ENCODE results near the gene PSMC3IP.
A peak's percentile ranks its signal among the peaks of the same experiment; 100 is the strongest.

PSMC3IP gene

DNA sequence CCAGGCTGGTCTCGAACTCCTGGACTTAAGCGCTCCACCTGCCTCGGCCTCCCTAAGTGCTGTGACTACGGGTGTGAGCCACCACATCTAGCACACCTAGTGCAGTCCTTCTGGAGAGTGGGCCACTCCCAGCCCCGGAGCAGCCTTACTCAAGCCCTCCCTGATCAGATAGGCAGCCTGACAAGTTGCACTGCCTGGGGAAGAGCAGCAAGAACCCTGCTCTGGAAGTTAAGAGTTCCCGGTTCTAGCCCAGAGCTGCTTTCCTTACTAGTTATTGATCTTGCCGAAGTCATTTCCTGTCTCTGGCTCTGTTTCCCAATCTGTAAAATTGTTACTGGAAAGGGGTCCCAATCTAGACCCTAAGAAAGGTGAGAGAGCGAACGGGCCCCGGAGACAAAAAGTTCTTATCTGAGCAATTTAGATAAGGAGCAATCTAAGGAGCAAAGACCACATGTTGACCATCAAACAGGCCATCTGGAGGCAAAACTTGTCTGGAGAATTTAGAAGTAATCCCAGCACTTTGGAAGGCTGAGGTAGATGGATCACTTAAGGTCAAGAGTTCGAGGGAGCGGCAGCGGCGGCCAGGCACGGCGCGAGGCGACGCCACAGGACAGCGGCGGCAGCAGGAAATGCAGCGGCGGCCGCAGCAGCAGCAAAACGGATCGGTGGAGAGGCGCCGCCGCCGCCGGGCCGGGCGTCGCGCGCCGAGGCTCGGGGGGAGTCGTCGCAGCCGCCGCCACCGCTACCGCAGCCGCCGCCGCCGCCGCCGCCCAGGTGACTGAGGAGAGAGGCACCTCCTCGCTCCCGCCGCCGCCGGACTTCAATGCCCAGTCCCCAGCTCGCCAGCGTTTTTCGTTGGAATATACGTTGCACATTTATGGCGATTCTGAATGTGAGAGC is 45.8 kb downstream of the PSMC3IP start:
- Histone ChIP-seq H3K4me1 (ENCODE audit: control insufficient read depth, low read length) (peaks cover 37% of the 10 kb centered on the region), H3K36me3 (ENCODE audit: control insufficient read depth, low read length) (no peaks in the 10 kb centered on the region), H3K9me3 (ENCODE audit: control insufficient read depth, insufficient read depth, low read length) (no peaks in the 10 kb centered on the region), H4K20me1 (ENCODE audit: control insufficient read depth, insufficient read depth, low read depth, low read length) (no peaks in the 10 kb centered on the region), H3F3A (ENCODE audit: control insufficient read depth, insufficient read depth) (peaks cover 22% of the 10 kb centered on the region), H3K79me2 (ENCODE audit: control insufficient read depth, low read length) (peaks cover 3% of the 10 kb centered on the region), H3K4me2 (ENCODE audit: low read length) (peak overlapping the region; percentile 75), H3K27me3 (ENCODE audit: control insufficient read depth, low read length) (peaks cover 6% of the 10 kb centered on the region; the same call in 1 of the 2 replicates), H3K9me2 (replicated peaks; ENCODE audit: control insufficient read depth, low read length) (no peaks in the 10 kb centered on the region), H3K27ac (ENCODE audit: low read depth, low read length) (no peak overlapping the region), H3K4me3 (ENCODE audit: low read length) (peak overlapping the region; percentile 73)
- no peak for TF ChIP-seq EZH2phosphoT487 (IDR thresholded peaks at IDR 0.05; ENCODE audit: borderline replicate concordance, low read length)
- TF ChIP-seq, protein P1, sequence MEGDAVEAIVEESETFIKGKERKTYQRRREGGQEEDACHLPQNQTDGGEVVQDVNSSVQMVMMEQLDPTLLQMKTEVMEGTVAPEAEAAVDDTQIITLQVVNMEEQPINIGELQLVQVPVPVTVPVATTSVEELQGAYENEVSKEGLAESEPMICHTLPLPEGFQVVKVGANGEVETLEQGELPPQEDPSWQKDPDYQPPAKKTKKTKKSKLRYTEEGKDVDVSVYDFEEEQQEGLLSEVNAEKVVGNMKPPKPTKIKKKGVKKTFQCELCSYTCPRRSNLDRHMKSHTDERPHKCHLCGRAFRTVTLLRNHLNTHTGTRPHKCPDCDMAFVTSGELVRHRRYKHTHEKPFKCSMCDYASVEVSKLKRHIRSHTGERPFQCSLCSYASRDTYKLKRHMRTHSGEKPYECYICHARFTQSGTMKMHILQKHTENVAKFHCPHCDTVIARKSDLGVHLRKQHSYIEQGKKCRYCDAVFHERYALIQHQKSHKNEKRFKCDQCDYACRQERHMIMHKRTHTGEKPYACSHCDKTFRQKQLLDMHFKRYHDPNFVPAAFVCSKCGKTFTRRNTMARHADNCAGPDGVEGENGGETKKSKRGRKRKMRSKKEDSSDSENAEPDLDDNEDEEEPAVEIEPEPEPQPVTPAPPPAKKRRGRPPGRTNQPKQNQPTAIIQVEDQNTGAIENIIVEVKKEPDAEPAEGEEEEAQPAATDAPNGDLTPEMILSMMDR (IDR thresholded peaks at IDR 0.05; ENCODE audit: low read depth, low read length, poor library complexity, severe bottlenecking) = no peak

DNA sequence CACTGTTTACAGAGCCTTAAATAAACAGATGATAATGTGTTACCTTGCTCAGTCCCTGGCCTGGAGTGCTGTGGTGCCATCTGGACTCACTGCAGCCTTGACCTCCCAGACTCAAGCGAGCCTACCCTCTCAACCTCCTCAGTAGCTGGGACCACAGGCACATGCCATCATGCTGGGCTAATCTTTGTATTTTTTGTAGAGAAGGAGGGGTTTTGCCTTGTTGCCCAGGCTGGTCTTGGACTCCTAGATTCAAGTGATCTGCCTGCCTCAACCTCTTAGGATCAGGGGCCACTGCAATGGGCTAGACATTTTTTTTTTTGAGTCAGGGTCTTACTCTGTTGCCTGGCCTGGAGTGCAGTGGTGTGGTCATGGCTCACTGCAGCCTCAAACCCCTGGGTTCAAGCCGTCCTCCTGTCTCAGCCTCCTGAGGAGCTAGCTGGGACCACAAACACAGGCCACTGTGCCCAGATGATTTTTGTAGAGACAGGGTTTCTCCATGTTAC is 46.5 kb downstream of the PSMC3IP start:
- no peaks in the 10 kb centered on the region for H3K9me3 ChIP-seq (ENCODE audit: control insufficient read depth, insufficient read depth, low read length)
- H3K4me1 ChIP-seq (ENCODE audit: control insufficient read depth, low read length) = peaks cover 37% of the 10 kb centered on the region
- no peaks in the 10 kb centered on the region for H3K36me3 ChIP-seq (ENCODE audit: control insufficient read depth, low read length)
- no peaks in the 10 kb centered on the region for H3K9me2 ChIP-seq (replicated peaks; ENCODE audit: control insufficient read depth, low read length)
- no peaks in the 10 kb centered on the region for H4K20me1 ChIP-seq (ENCODE audit: control insufficient read depth, insufficient read depth, low read depth, low read length)
- peaks cover 6% of the 10 kb centered on the region; the same call in 1 of the 2 replicates for H3K27me3 ChIP-seq (ENCODE audit: control insufficient read depth, low read length)
- no peaks in the 10 kb centered on the region; the same call in 1 of the 2 replicates for H3K79me2 ChIP-seq (ENCODE audit: control insufficient read depth, low read length)
- H3K4me3 ChIP-seq (ENCODE audit: low read length) = no peak overlapping the region
- peaks cover 22% of the 10 kb centered on the region for H3F3A ChIP-seq (ENCODE audit: control insufficient read depth, insufficient read depth)
- TF ChIP-seq EZH2phosphoT487 (IDR thresholded peaks at IDR 0.05; ENCODE audit: borderline replicate concordance, low read length) = no peak
- TF ChIP-seq, protein P1 (IDR thresholded peaks at IDR 0.05; ENCODE audit: low read depth, low read length, poor library complexity, severe bottlenecking) = no peak
- H3K4me2 ChIP-seq (ENCODE audit: low read length) = no peak overlapping the region
- H3K27ac ChIP-seq (ENCODE audit: low read depth, low read length) = no peak overlapping the region

DNA sequence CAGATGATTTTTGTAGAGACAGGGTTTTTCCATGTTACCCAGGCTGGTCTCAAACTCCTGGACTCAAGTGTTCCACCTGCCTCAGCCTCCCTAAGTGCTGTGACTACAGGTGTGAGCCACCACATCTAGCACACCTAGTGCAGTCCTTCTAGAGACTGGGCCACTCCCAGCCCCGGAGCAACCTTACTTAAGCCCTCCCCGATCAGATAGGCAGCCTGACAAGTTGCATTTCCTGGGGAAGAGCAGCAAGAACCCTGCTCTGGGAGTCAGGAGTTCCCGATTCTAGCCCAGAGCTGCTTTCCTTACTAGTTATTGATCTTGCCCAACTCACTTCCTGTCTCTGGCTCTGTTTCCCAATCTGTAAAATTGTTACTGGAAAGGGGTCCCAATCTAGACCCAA is 48.5 kb downstream of the PSMC3IP start:
- H3K27me3 ChIP-seq (ENCODE audit: control insufficient read depth, low read length) = peaks cover 6% of the 10 kb centered on the region; the same call in 1 of the 2 replicates
- no peak overlapping the region for H3K4me3 ChIP-seq (ENCODE audit: low read length)
- peaks cover 26% of the 10 kb centered on the region for H3K4me1 ChIP-seq (ENCODE audit: control insufficient read depth, low read length)
- no peak overlapping the region for H3K27ac ChIP-seq (ENCODE audit: low read depth, low read length)
- no peaks in the 10 kb centered on the region for H3K79me2 ChIP-seq (ENCODE audit: control insufficient read depth, low read length)
- H3K4me2 ChIP-seq (ENCODE audit: low read length) = no peak overlapping the region
- no peaks in the 10 kb centered on the region for H3K9me2 ChIP-seq (replicated peaks; ENCODE audit: control insufficient read depth, low read length)
- no peaks in the 10 kb centered on the region for H3K36me3 ChIP-seq (ENCODE audit: control insufficient read depth, low read length)
- no peaks in the 10 kb centered on the region for H3K9me3 ChIP-seq (ENCODE audit: control insufficient read depth, insufficient read depth, low read length)
- TF ChIP-seq EZH2phosphoT487 (IDR thresholded peaks at IDR 0.05; ENCODE audit: borderline replicate concordance, low read length) = no peak
- TF ChIP-seq, protein P1 (IDR thresholded peaks at IDR 0.05; ENCODE audit: low read depth, low read length, poor library complexity, severe bottlenecking) = no peak
- no peaks in the 10 kb centered on the region for H4K20me1 ChIP-seq (ENCODE audit: control insufficient read depth, insufficient read depth, low read depth, low read length)
- peaks cover 22% of the 10 kb centered on the region for H3F3A ChIP-seq (ENCODE audit: control insufficient read depth, insufficient read depth)

Measured in DOHH2 (cell line).